ENCODE measurements around the gene FARSB.

Gene FARSB

DNA sequence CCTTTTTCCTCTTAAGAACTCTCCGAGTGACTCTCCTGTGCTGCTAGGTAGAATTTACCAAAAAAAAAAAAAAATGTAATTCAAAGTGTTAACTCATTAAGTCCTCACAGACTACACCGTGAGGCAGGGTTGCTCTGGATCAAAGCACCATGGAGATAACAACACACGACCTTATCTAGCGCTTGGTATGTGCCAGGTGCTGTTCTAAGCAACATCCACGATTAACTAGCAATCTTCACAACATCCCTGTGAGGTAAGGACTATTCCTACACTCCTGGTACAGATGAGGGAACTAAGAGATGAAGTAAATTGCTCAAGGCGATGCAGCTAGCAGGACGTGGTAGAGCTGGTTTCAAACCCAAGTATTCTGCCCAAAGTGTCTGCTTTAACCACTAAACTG, 17.4 kb upstream of the FARSB start:
- no peak for TF ChIP-seq POLR2A (IDR thresholded peaks at IDR 0.05; ENCODE audit: low read depth, low read length)
- FAIRE-seq (no peak), DNase-seq (ENCODE audit: insufficient read length, low spot score) (no peak)

- TF ChIP-seq POLR2A (IDR thresholded peaks at IDR 0.05; ENCODE audit: low read depth, low read length): no peak
- DNase-seq (ENCODE audit: insufficient read length, low spot score) (no peak), FAIRE-seq (no peak)
These were observed 16.1 kb upstream of the FARSB start for GRCh38 chr2:222672068-222672401.

GRCh38 chr2:222671259-222672067, 15.6 kb upstream of the FARSB start, which contains the start of gene MOGAT1:
TSS of gene MOGAT1 (plus strand) at chr2:222671658. CDS start at chr2:222671786, 128 bp downstream.
- TF ChIP-seq POLR2A (IDR thresholded peaks at IDR 0.05; ENCODE audit: low read depth, low read length): no peak
- FAIRE-seq (no peak), DNase-seq (ENCODE audit: insufficient read length, low spot score) (no peak)

- DNase-seq (ENCODE audit: insufficient read length, low spot score) (no peak), FAIRE-seq (no peak)
These were observed 14.5 kb upstream of the FARSB start for GRCh38 chr2:222670191-222671038.

GRCh38 chr2:222669353-222669752, 13.5 kb upstream of the FARSB start:
- no peak for TF ChIP-seq POLR2A (IDR thresholded peaks at IDR 0.05; ENCODE audit: low read depth, low read length)
- DNase-seq (ENCODE audit: insufficient read length, low spot score): no peak
- FAIRE-seq: no peak

More at GRCh38 chr2:222670191-222671038, 14.5 kb upstream of the FARSB start:
- TF ChIP-seq POLR2A (IDR thresholded peaks at IDR 0.05; ENCODE audit: low read depth, low read length): no peak

GRCh38 chr2:222668494-222669154, 12.7 kb upstream of the FARSB start:
- no peak for TF ChIP-seq POLR2A (IDR thresholded peaks at IDR 0.05; ENCODE audit: low read depth, low read length)
- DNase-seq (ENCODE audit: insufficient read length, low spot score) (no peak), FAIRE-seq (no peak)

GRCh38 chr2:222663479-222663878, 7.6 kb upstream of the FARSB start:
- FAIRE-seq (no peak), DNase-seq (ENCODE audit: insufficient read length, low spot score) (no peak)
- TF ChIP-seq POLR2A (IDR thresholded peaks at IDR 0.05; ENCODE audit: low read depth, low read length): no peak

- FAIRE-seq: no peak
- no peak for TF ChIP-seq POLR2A (IDR thresholded peaks at IDR 0.05; ENCODE audit: low read depth, low read length)
- DNase-seq (ENCODE audit: insufficient read length, low spot score): no peak
These were observed 894 bp upstream of the FARSB start for GRCh38 chr2:222656526-222657446.

DNA sequence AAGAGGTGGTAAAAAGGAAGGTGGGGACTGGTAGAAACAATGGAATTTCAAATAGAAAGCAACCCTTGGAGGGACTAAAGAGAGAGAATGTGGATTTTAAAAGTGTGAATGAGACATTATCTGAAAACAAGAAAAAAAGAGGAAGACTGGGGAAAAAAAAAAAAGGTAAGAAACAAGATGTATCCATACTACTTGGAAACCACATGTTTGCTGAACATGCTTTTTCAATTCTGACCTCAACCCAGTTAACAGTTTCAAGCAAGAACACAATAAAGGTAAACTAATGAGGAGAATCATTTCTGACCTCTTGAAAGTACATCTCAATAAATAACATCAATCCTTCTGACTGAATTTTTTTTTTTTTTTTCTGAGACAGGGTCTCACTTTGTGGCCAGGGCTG, 2.6 kb downstream of the FARSB start:
- DNase-seq (ENCODE audit: insufficient read length, low spot score) (no peak), FAIRE-seq (no peak)
- TF ChIP-seq POLR2A (IDR thresholded peaks at IDR 0.05; ENCODE audit: low read depth, low read length): no peak

DNA sequence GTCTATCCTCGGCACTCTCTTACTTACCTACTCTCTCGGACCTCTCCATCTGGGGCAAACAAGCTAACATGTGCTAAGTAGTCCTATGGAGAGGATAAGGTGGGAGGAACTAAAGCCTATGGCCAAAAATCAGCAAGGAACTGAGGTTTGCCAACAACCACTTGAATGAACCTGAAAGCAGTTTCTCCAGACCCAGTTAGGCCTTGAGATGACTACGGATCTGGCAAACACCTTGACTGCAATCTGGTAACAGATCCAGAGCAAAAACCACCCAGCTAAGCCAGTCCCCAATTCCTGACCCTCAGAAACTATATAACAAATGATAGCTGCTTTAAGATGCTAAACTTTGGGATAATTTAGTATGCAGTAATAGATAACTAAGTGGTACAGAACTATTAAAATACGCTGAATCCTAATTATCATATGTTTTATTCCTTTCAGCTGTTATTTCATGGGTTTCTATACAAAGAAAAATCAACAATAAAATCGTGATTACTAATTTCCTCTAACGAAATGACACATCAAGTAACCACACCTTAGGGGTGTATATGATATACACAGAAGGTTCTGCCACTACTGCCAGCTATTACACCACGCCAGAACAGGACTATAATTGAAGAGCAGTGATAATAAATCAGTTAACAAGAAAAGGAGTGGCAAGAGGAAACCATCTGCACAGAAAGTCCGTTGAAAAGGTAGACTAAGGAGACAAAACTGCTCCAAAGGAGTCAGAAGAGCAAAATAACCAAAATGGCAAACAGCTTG, 3.2 kb downstream of the FARSB start:
- DNase-seq (ENCODE audit: insufficient read length, low spot score): no peak
- TF ChIP-seq POLR2A (IDR thresholded peaks at IDR 0.05; ENCODE audit: low read depth, low read length): no peak
- FAIRE-seq: no peak

DNA sequence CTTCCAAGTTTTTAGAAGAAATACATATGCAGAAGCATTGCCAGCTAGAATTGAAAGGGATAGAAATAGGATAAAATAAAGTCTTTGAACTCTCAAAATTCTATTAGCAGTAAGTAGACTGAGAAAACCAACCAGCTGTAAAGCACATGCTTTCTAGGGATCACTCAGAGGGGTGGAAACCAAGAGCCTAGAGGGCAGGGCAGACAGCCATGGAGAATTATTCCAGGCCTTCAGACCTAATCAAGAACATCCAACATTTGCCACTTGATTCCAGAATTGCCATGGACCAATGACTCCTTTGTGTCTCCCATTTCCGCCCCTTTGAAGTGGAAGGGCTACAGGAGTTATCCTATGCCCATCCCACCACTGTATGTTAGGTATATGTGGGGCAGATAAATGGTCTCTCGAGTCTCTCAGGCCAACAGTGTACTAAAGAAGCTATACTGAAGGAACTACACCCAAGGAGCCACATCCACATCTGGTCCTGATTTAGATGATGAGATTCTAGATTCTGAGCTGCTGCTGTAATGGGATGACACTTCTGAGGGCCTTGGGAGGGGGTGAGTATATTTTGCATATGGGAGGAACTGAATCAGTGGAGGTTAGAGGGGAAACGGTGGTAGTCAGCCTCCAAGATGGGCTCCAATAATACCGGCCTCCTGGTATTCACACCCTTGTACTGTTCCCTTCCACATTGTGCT, 4.0 kb downstream of the FARSB start:
- DNase-seq (ENCODE audit: insufficient read length, low spot score): no peak
- no peak for FAIRE-seq
- no peak for TF ChIP-seq POLR2A (IDR thresholded peaks at IDR 0.05; ENCODE audit: low read depth, low read length)

- no peak for FAIRE-seq
- no peak for TF ChIP-seq POLR2A (IDR thresholded peaks at IDR 0.05; ENCODE audit: low read depth, low read length)
- no peak for DNase-seq (ENCODE audit: insufficient read length, low spot score)
These were observed 6.1 kb downstream of the FARSB start for GRCh38 chr2:222649801-222650200.
